RWPE1 (cell line): Measurements from ENCODE around the gene SAMD8.

Experiments
- CTCF ChIA-PET: fragments of 350-600 bp; sonication (Branson Sonifier 250); formaldehyde crosslinking; extraction: SDS; loops from one replicate; lab custom pipeline; 2021; lab: Yijun Ruan, JAX
- POLR2A ChIA-PET: fragments of 400-600 bp; formaldehyde crosslinking; extraction: SDS; loops from one replicate; lab custom pipeline; 2020; ENCODE audit warnings: antibody characterized with exemption; ENCODE audit not compliant: low non-redundant PET; lab: Yijun Ruan, JAX
- DNase-seq: peaks from one replicate; pipeline ENCODE4 v3.0.0; 2012; ENCODE audit warnings: low spot score
- H3K27ac ChIP-seq: fragments of 450-650 bp; 2 replicates; pipeline ENCODE4 v1.5.1; 2017
- CTCF ChIP-seq: fragments of 450-650 bp; conservative IDR thresholded peaks from 2 replicates; pipeline ENCODE4 v1.5.1; 2017; ENCODE audit warnings: low read depth, mild to moderate bottlenecking

Gene SAMD8

GRCh38 chr10:75229971-75230370 lies 118.5 kb downstream of the SAMD8 start:
- POLR2A ChIA-PET, result no interaction called here
- H3K27ac ChIP-seq, result no peak overlapping the region
- CTCF ChIA-PET, result interaction anchor here (0.6 to 4.5 kb wide), 13 partner anchors 8 to 86 kb away, joined by 3 to 40 read pairs (median 3); partner anchors contain the start of gene VDAC2
- no peak for TF ChIP-seq CTCF
- DNase-seq, result no peak

- CTCF ChIA-PET, result interaction anchor here (0.6 to 4.5 kb wide), 14 partner anchors 8 to 1463 kb away, joined by 3 to 40 read pairs (median 3); partner anchors contain the start of gene VDAC2
- POLR2A ChIA-PET, result interaction anchor here (0.6 kb wide), 1 partner anchor 44 kb away, joined by 4 read pairs; no protein-coding TSS in a partner anchor
- peak; percentile 92 for TF ChIP-seq CTCF
- H3K27ac ChIP-seq, result peak overlapping the region; percentile 35; the same call in 1 of the 2 replicates
- peak; percentile 82 for DNase-seq
Observed at GRCh38 chr10:75230600-75231038, 119.2 kb downstream of the SAMD8 start.
